HG02938 (cell line): ENCODE measurements around the gene GRIK4.

Experiments used
- ATAC-seq: cut with Tn5 transposase; IDR thresholded peaks from one replicate; pipeline ENCODE4 v1.9.1; 2021; ENCODE audit warnings: mild to moderate bottlenecking, moderate library complexity; ENCODE audit not compliant: unreplicated experiment

GRIK4 gene

DNA sequence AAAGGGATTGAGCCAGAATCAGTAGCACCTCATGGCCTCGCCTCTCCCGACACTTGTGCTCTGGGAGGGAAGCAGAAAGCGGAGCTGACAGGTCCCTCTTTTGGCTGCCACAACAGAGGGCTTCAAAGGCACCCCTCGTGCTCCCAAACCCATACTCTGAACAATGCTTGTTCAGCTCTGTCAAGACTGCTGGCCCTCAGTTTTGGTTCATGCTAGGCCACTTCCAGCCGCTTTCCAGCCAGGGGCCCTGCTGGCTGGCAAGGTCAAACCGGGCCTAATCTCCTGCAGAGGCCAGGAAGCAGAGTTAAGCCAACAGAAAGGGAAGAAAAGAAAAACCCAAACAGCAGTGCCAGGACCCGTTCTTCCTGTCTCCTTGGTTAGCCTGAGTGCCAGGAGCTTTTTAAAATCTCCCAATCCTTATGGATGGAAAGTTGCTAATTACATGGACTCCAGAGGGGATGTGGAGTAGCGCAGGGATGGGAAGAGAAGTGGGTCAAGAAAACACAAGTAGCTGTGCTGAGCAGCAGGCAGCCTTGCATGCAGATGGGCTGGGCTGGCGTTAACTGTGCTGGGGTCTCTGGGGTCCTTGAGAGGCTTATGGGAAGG is 150.6 kb downstream of the GRIK4 start:
- ATAC-seq: no peak

DNA sequence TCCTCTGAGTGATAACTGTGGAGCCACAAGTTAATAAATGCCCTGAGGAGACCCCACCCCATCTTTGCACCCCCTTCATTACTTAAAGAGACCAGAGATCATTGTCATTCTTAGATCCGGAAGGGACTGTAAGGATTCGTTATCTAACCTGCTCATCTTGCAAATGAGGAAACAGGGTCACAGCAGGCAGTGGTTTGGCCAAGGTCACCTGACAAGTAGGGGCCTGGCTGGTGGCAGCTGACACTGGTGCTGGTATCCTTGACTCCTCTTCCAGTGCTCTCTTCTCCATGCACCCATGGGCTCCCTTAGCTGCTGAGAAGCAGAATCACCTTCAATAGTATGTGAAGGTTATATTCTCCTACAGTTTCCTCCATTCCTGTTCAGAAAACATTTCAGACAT is 151.6 kb downstream of the GRIK4 start:
- no peak for ATAC-seq

DNA sequence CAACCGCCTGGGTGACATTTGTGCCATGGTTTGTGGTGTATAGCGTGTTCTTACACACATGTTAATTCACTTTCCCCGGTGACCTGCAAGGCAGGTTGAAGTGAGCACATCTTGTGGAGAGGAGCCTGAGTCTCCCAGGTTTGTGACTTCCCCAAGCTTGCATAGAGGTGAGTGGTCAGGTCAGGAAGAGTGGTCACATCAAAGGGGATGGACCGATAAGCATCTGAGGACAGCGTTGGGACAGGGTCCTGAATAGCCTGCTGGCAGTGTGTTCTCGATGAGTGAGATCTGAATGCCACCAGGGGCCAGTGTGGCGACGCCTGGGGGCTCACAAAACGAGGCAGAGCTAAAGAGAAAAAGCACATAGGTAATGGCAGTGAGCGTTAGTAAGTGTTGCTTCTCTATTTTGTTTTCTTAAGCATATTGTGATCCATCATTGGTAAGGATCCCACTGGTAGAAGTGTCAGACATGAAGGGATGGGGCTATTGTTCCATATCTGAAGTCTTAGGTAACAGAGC is 154.6 kb downstream of the GRIK4 start:
- ATAC-seq: no peak

DNA sequence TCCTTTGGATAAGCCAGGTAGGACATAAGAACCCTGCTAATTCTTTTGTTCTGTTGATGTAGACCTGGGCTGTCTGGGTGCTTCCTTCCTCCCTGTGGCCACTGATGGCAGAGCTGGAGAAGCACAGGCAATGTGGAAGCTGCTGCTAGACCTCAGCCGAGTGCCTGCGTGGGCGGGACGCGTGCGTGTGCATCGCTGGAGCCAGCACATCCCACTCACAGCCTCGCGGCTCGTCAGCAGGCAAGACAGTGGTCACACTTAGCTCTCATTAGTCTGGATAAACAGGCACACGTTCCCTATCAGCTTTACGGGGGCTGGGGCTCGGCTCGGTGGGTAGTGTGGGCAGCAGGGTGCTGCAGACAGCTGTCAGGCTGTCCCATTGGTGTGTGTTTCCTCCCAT is 155.7 kb downstream of the GRIK4 start:
- ATAC-seq: no peak

DNA sequence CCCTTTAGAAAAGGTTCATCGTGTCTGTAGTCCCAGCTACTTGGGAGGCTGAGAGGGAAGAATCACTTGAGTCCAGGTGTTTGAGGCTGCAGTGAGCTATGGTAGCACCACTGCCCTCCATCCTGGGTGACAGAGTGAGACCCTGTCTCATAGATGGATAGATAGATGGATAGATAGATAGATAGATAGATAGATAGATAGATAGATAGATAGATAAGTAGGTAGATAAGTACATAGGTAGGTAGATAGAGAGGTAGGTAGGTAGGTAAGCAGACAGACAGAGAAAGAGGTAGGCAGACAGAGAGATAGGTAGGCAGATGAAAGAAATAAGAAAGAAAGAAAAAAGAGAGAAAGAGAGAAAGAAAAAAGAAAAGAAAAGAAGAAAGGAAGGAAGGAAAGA is 156.4 kb downstream of the GRIK4 start:
- no peak for ATAC-seq

DNA sequence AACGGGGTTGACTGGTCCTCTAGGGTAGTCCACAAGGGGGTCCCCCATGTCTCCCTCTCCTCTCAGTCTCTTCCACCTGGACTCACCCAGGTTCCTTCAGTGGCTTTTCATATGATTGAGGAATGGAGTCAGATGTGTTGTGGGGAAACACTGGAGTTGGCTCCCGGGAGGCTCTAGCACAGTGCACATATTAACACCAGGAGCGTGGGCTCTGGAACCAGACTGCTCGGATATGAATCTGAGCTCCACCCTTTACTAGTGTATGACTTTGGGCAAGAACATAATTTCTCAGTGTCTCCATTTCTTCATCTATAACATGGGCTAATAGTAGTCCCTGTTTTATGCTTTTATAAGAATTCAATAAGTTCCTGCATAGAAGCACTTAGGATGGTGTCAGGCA is 157.0 kb downstream of the GRIK4 start:
- no peak for ATAC-seq

DNA sequence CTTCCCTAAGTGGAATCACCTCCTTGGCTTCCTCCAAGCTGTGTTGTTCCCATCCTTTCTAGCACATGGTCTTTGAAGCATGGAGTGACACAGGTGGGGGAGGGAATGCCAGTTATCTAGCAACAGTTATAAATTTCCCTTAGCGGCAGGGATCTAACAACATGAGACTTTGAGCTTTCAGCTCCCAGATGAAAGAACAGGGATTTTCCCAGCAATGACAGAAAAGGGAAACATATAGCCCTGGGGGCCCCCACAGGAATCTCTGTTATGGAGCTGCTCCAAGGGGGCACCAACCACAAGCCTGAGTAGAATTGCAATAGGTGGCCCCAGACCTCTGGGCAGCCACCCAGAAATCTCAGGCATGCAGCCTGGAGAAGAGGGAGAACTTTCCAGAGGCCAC is 163.0 kb downstream of the GRIK4 start:
- no peak for ATAC-seq

DNA sequence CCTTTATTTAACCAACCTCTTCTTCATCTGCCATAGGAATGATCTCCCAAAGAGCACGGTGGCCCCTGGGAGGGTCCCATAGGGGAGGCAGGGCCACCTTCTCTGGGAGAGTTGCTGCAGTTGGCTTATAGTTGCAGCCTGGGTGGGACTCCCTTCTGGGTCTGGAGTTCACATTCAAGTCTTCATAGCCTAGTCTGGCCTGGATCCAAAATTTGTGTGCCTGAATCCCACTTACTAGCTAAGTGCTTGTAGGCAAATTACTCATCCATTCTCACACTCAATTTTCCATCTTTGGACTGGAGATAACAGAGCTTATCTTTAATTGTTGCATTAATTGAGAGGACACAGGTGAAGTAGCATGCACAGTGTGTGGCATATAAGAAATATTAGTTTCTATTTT is 163.6 kb downstream of the GRIK4 start:
- ATAC-seq: no peak

DNA sequence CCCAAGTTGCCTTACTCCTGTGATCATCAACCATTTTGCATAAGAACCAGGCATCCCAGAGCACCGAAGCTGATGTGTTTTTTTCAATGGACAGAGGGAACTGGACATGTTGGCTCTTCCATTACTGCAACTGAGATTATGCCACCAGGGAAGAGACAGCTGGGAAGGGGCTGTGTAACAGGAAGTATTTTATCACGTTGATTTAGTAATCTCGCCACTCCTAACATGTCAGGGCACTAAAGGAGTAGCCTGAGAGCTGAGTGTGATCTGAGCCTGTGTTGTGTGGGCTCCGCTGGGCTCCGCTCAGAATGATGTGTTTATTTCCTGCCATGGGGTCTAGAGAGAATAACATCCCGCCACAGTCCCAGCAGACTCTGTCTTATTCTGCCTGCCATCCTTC is 165.4 kb downstream of the GRIK4 start:
- no peak for ATAC-seq

DNA sequence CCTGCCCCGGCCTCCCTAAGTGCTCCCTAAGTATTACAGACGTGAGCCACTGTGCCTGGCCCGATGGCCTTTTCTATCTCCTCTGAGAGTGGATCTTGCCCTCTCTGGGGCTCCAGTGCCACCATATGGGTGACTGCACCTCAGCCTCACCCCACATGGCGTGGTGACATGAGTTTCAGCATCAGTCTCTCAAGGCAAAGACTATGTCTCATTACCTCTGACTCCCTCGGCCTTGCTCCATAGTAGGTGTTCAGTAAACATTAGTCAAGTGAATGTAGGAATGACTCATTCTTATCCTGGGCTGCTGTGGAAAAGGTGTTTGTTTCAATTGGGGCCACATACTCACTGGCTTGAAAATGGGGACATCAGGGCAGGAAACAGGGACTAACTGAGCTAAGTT is 168.8 kb downstream of the GRIK4 start:
- ATAC-seq: no peak

DNA sequence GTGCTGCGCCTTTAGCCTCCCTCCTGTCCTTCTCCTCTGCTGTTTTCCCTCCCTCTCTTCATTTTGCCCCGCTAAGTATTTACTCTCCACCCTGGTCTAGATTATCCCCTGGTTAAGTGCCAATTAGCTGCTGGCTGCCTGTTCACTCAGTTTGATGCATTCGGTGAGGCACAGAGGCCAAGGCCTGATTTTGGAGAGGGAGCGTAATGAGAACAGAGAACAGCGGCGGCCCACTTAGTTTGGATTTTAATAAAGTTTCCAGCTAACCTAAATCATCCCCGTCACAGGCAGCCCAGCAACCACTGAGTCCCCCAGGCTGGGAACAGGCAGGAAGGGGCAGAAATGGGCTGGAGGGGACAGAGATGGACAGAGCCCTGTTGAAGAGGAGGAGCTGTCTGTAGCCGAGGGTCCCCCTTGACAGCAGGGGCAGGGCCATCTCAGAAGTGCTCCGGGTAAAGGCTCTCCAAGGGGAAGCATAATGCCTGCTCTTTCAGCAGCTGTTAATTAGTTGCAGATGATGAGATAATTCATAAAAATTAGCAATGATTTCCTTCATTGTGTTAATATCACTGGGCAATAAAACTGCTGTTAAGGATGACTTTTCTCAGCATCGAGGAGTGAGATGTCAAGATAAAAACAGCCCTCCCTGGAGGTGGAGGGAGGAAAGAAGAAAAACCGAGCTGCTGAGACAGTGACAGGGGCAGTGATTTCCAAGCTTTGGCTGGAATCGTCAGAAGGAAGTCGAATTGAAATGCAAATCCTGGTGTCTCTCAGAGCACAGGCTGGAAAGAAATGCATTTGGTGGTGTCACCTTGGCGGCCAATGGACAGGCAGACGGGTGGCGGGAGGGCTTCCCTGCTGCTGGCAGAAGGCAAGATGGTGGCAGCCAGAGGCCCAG is 170.1 kb downstream of the GRIK4 start:
- no peak for ATAC-seq

DNA sequence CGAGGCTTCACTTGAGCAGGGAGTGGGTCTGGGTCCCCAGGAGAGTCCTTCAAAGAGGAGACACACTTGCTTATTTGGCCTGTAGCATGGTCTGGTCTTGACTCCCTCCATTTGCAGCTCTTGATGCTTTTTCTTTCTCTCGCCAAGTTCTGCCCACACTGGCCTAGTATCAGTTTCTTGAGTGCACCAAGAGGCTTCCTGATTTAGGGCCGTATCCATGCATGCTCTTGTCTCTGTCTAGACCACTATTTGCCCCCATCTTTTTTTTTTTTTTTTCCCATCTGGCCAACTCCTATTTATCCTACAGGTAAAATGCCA is 170.7 kb downstream of the GRIK4 start:
- no peak for ATAC-seq

DNA sequence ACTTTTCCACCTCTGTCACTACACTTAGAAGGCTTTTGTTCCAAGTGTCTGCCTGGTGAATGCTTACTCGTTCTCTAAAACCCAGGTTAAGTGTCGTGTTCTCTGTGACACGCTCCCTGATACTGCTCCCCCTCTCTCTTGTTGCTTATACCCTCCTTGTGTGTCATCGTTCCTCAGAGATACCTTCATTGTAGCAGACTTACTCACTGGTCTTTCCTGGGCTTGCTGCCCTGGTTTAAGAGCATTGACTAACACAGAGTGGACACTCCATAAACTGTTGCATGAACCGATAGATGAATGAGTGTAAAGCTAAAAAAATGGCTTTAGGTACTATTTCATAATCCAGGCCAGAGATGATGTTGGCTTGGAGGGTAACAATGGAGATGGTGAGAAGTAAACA is 171.3 kb downstream of the GRIK4 start:
- ATAC-seq: no peak

DNA sequence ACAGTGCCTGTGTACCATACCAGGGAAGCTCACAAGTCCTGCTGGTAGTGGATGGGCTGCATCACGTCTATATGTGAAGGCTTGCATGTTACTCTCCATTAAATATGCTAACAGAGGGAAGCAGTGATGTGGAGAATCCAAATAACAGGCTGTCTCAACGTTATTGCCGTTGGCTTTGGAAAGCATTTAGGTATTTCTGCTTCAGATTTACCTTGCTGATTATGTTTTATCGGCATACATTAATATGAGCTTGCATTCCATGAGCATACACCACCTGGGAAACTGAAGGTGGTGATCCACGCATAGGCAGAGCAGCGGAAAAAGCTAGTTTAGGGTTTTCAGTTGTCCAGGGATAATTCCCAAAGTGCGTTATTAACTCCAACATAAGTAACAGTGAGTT is 175.0 kb downstream of the GRIK4 start:
- ATAC-seq: no peak

DNA sequence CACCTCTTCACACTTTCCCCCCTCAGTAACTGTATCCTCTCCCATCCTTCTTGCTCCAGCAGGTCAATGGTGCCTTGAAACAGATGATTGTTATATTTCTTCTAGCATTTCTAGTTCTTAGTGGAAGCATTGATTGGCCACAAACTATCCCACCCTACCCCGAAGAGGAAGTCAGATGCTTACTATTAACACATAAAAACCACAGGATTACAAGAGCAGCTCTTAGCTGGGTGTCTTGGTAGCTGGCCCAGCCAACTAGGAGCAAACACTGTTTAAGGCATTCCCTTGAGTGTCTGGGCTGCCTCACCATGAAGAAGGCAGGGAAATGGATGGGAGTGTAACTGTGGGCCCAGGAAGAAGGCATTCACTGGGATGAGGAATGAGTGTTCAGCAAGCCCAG is 176.6 kb downstream of the GRIK4 start:
- no peak for ATAC-seq

DNA sequence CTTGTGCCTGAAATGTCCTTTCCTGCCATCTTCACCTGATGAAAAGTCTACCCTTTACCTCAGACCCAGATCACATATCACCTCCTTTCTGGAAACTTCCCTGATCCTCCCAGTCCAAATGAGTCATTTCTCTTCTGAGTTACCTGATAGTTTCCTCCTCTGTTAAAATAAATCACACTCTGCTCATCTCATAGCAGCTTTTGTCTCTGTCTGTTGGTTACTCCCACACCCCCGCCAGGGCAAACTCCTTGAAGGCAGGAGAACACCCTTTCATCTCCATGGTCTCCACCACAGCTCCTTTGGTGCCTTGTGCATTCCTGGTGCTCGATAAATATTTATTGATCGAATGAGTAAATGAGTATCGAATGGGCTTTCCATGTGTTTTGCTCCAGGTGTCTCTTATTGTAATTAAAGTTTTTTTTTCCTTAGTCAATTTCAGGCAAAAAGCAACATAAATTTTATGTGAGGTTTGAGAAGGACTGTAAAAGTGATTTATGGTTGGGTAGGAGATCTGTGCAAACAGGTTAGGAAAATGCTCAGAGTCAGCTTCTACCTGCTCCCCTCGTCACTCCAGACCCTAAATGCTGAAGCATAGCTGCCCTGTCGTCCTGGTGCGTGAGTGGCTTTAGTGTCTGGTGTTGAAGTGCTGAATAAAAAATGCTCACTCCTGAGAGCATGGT is 178.2 kb downstream of the GRIK4 start:
- no peak for ATAC-seq

DNA sequence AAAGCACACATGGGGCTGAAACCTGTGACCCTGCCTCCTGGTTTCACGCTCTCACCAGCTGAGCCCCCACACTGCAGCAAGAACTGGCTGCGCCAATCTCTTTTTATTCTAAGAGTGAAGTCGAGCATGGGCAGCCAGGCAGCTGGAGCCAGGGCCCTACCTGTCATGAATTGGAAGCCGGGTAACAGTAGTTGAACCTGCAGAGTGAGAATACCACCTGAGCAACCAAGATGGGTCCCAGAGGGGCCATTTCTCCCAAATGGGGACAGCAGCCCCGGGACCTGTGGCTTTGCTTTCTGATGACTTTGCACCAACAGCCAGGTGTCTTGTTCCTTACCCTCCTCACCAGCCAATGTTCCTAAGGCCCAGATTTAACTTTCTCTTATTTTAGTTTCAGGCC is 178.9 kb downstream of the GRIK4 start:
- no peak for ATAC-seq

DNA sequence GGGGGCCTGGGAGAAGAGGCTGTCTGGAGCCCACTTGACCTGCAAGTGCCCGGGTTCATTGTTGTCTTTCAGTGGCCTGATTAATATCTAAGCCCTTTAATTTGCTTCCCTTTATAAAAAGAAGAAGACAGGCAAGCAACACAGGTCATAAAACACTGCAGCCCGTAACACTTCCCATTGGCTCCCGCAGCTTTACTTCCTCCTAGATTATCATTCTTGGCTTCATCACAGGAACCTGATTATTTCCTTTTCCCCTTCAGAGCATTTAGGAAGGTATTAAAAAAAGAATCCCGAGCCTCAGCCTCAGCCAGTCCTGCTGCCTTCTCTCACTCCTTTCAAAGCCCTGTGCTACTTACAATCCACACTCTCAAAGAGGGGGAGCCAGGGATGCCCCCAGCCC is 183.2 kb downstream of the GRIK4 start:
- ATAC-seq: no peak

DNA sequence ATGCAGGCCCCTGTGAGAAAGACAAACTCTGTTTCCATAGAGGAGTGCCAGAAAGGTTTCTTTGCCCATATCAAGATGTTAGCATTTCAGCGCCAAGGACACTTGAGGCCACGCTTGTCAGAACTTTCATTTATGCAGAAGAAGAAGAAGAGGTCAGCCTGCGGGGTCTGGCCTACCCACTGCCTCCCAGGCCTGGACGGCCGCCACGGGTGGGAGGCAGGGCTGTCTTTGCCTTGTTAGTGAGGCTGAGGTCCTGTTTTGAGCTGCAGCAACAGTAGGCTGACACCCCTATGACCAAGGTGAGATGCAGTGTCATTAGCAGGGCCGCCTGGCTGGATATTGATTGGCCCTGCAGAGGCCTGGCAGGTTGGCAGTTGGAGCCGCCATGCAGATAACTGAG is 183.9 kb downstream of the GRIK4 start:
- no peak for ATAC-seq

DNA sequence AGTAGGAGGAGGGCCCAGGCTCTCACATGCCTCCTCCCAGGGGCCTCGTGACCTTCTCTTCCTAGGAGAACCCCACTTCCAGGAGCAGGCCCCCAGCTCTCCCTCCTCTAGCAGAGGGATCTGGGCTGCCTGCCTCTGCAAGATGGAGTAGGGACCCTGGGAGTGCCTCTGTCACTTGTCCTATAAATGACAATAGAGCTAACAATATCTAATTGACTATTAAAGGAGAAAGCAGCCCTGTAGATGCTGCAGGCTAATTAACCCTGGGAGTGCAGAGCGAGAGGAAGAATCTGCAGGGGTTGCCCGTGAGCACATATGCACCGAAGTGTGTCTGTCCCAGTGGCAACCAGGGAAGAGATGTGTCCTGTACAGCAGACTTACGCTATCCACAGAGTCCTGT is 184.4 kb downstream of the GRIK4 start:
- no peak for ATAC-seq

DNA sequence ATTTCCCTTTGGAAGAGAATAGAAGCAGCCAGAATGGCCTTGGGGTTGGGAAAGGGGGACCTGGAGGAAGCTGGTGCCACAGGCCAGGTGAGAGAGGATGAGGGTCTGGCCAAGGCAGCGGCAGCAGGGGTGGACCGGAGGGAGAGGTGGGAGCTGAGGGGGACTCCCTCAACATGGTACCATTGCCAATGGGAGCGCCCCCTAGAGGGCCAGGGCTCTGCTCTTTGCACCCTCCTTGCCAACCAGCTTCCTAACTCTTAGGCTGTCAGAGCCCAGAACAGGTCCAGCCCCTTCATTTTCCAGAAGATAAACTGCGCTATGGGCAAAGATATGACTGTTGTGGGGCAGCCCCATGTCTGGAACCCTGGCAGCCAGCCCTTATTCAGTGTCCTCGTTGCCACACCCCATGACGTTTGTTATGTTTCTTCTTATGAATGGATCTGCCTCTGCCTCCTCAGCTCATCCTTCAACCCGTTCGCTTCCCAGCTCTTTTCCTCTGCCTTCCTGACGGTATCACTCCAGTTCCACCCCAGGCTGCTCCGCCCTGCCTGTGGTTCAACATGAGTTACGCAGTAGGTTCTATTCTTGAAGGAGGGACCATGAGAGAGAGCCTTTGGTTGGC is 185.2 kb downstream of the GRIK4 start:
- ATAC-seq: no peak

DNA sequence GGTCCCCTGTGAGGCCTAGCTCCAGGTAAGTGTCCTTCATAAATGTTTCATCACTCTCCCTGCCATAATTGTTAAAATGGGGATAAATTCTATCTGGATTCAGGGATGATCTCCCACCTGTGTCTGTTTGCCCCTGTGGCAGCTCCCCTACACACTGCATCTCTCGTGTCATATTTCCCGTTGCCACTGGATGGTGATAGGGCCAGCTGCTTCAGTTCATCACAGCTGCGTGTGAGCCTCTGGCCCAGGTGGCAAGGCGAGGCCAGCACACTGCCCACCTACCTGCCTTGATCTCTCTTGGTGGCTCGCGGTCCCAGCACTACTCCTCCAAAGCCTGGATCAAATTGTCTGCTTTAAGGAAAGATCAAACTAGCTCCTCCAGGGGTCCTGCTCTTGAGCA is 187.4 kb downstream of the GRIK4 start:
- ATAC-seq: no peak
